ENCODE data around the gene CPZ. TPM values are rescaled to one million over a fixed set of nuclear protein-coding genes. Genes with fewer than 3 reads are reported as not detected.

CPZ gene
- total RNA-seq, 1 donor from 2014 or later = 2.9 TPM

DNA sequence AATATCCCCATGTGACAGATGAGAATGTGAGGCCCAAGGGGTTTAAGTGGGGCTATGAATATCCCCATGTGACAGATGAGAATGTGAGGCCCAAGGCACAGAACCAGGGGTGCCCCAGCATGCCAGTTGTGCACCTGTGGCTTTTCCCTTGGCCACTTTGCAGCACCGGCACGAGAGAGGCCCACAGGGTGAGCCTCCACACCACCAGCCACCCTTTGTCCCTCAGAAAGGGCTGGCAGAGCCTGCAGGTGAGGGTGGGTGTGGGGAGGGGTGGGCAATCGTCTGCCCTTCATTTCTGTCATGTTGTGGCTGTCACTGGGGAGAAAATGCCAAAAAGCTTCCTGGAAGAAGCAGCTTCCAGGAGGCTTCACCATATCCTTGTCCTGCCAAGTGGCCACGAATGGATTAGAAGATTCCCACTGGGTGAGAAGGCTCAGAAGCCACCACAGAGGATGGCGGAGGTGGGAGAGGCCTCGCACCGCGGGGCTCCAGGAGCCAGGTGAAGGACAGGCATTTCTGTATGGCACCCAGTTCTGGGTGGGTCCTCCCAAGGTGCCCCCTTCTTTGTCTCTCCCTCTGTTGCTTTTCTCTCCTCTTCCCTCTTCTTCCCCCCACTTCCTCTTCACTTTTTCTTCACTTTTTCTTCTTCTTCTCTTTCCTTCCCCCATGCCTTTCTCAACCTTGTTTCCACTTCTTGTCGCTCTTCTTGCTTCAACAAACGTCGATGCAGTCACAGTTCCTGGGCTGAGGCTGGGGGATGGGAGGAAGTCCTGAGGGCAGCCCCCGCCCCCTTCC, 12.8 kb upstream of the CPZ start:
- peak in 1 of 2 donors; percentile 20 for DNase-seq (ENCODE audit: low spot score in 2 of 2)
- FAIRE-seq = no peak

DNA sequence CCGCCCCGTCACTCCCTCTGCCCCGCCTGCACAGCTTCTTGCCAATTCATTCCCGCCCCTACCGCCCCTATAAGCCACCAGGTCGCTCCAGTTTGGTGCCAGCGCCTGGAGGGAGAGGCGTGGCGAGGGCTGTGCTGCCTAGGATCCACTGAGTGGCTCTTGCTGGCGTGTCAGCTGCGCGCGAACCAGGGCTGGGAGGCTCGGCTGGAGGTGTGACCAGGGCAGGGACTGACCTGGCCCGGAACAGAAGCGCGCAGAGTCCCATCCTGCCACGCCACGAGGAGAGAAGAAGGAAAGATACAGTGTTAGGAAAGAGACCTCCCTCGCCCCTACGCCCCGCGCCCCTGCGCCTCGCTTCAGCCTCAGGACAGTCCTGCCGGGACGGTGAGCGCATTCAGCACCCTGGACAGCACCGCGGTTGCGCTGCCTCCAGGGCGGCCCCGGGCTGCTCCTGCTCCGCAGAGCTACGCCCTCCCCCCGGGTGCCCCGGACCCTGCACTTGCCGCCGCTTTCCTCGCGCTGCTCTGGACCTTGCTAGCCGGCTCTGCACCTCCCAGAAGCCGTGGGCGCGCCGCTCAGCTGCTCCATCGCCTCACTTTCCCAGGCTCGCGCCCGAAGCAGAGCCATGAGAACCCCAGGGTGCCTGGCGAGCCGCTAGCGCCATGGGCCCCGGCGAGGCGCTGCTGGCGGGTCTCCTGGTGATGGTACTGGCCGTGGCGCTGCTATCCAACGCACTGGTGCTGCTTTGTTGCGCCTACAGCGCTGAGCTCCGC, 12.1 kb upstream of the CPZ start, which contains the start of gene GPR78:
Gene GPR78 (plus strand): TSS at position 72 of the 773 bp plus-strand sequence. CDS start 591 bp downstream, at position 663.
- FAIRE-seq (no peak), DNase-seq (ENCODE audit: low spot score in 2 of 2) (peak; percentile 52 to 57)

DNA sequence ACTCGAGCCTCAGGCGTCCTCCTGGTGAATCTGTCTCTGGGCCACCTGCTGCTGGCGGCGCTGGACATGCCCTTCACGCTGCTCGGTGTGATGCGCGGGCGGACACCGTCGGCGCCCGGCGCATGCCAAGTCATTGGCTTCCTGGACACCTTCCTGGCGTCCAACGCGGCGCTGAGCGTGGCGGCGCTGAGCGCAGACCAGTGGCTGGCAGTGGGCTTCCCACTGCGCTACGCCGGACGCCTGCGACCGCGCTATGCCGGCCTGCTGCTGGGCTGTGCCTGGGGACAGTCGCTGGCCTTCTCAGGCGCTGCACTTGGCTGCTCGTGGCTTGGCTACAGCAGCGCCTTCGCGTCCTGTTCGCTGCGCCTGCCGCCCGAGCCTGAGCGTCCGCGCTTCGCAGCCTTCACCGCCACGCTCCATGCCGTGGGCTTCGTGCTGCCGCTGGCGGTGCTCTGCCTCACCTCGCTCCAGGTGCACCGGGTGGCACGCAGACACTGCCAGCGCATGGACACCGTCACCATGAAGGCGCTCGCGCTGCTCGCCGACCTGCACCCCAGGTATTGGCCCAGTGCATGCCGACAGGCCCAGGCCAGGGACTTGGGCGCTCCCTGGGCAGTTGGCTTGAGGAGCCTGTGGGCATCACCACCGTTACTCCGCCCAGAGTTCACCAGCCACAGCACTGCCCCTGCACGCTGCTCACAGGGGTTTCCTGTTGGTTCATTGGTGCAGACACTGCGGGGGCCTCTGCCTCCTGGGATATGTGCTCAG, 11.3 kb upstream of the CPZ start:
- DNase-seq (ENCODE audit: low spot score in 2 of 2) (peak in 1 of 2 donors; percentile 12), FAIRE-seq (no peak)

DNA sequence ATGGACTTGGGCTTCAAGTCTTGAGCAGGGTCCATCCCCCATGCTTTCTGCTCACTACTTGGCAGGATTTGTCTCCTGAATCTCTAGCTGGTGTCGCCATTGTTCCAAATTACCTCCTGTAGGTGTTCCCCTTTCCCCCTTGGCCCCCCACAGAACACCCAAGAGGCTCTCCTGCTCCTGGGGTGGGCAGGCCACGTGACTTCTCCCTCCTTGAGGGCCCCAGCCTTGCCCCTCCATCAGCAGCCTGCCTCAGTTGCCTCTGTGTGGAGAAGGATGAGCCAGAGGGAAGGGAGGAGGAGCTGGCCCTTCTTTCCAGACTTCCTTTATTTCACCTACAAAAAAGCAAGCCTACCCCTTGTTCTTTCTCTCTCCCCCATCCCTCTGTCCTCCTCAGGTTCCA, 10.5 kb upstream of the CPZ start:
- no peak for FAIRE-seq
- no peak for DNase-seq (ENCODE audit: low spot score in 2 of 2)

DNA sequence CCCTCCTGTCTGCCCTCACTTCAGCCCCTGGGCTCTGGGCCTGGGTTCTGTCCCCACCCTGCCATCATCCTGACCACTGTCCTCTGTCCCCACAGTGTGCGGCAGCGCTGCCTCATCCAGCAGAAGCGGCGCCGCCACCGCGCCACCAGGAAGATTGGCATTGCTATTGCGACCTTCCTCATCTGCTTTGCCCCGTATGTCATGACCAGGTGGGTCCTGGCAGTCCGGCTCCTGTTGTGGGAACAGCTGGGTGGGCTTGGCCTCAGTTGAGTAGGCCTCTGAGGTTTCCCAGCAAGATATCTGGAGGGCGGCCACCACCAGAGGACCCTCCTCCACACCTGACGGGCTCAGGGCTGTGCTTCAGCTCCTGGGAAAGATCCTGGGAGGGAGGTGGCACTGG, 10.1 kb upstream of the CPZ start:
- FAIRE-seq (no peak), DNase-seq (ENCODE audit: low spot score in 2 of 2) (no peak)

DNA sequence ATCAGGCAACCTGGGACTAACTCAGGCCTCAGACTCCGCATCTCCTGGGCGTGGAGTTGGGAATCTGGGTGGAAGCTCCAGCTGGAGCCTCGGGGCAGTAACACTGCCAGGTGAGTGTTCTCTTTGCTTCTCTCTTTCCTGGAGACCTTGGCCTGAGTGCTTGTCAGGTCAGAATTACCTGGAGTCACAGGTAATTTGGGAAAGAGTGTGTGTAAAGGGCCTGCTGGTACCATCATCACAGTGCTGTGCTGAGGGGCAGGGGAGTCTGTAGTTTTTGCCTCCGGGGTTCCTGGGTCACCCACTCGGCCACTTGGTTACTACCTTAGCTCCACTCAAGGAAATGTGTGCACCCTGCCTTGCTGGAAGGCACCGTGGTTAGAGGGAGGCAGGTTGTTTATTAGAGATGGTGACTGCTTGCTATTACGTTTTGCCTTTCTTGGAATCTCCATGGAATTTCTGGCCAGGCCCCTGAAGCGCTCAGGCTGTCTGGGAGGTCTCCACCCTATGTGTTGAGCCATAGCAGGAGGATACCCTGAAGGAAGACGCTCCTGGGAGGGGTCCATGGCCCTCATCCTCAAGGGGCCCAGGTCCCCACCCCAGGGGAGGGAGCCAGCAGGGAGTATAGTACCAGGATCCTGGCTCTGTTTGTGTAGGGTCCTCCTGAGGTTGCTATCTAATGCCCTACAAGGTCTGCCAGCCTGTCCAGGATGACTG, 9.5 kb upstream of the CPZ start:
- DNase-seq (ENCODE audit: low spot score in 2 of 2) (peak in 1 of 2 donors; percentile 10), FAIRE-seq (no peak)

DNA sequence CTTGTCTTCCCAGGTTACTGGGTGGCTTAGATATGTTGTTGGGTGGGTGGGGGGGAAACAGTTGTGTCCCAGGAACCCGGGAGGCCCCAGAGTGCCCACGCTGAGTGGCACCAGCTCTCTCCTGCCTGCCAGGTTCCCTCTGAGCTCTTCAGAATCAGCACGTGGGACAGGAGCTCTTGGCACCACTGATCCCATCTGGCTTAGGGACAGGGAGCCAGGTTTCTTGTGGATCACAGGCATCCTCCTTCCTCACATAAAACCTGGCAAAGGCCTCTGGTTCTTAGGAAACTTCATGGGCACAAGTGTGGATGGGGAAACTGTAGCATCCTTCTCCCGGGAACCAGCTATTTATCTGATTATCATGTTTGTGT, 8.9 kb upstream of the CPZ start:
- no peak for FAIRE-seq
- DNase-seq (ENCODE audit: low spot score in 2 of 2) = no peak

DNA sequence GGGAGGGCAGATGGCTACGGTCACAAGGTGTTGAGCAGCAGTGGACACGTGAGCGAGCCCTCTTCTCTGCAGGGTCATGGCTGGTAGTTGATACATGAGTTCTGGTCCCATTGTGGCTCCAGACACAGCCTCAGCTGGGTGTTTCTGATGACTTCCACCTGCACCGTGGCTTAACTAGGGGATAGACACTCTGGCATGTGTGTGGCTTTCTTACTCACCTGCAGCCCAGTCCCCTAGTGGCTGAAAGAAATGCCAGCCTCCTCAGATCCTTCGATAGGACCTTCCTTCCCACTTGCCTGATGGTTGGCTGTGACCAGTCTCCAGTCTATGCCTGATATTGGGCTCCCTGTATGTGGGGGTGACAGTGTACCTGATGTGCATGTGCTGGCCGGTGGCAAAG, 7.4 kb upstream of the CPZ start:
- no peak for FAIRE-seq

DNA sequence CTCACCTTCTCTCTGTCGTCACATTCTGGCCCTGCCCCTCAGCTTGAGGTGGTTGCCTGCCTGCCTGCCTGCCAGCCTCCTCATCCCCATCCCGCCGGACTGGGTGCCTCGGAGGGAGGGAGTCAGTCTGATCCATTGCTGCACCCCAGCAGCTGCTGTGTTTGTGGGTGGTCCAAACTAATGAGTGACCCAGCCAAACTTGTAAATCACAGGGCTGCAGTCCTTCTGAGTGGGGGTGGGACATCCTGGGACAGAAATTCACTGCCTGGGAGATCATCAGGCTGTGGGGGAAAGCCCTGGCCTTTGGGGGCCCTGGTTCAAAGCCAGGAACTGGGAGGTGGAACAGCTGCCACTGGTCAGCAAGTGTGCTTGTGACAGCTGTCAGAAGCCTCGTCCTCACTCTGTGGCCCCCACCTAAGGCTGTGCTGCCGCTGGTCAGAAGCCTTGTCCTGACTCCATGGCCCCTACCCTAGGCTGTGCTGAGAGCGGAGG, 6.8 kb upstream of the CPZ start:
- DNase-seq (ENCODE audit: low spot score in 2 of 2) = no peak

More for the DNA sequence above, 7.4 kb upstream of the CPZ start:
- no peak for DNase-seq (ENCODE audit: low spot score in 2 of 2)

DNA sequence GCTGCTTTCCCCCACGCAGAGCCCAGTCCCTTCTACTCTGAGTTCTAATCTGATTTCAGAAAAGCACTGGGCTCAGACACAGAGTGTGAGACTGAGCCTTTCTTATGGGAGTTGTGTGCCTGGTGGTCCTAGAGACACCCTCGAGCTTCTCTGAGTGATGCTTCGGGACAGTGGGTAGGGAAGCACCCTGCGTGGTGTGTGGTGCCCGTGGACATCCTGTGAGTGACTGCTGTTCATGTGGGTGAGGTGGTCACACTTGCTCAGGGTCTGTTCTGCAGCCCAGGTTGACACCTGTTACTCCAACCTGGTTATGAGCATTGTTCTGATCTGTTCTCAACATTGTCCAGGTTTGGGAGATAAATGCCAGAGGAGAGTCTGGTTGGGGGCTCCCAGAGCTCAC, 6.3 kb upstream of the CPZ start:
- no peak for FAIRE-seq
- DNase-seq (ENCODE audit: low spot score in 2 of 2) = no peak

More for the DNA sequence above, 6.8 kb upstream of the CPZ start:
- no peak for FAIRE-seq

DNA sequence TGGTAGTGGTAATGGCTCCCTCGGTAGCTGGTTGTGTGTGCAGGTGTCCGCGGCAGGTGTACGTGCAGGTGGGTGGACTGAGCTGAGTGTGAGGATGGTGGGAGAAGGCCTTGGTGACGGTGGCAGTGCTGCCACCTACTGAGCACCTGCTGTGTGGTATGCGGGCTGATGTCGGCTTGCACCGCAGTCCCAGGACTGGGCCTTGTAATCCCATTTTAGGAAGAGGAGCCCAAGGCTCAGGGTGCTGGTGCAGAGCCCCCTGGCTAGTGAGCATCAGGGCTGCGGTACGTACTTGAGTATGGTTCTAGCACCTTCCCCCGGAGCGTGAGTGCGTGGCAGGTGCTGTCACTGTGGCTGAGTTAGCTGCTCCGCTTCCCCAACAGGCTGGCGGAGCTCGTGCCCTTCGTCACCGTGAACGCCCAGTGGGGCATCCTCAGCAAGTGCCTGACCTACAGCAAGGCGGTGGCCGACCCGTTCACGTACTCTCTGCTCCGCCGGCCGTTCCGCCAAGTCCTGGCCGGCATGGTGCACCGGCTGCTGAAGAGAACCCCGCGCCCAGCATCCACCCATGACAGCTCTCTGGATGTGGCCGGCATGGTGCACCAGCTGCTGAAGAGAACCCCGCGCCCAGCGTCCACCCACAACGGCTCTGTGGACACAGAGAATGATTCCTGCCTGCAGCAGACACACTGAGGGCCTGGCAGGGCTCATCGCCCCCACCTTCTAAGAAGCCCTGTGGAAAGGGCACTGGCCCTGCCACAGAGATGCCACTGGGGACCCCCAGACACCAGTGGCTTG, 5.7 kb upstream of the CPZ start:
- DNase-seq (ENCODE audit: low spot score in 2 of 2) (no peak), FAIRE-seq (no peak)

DNA sequence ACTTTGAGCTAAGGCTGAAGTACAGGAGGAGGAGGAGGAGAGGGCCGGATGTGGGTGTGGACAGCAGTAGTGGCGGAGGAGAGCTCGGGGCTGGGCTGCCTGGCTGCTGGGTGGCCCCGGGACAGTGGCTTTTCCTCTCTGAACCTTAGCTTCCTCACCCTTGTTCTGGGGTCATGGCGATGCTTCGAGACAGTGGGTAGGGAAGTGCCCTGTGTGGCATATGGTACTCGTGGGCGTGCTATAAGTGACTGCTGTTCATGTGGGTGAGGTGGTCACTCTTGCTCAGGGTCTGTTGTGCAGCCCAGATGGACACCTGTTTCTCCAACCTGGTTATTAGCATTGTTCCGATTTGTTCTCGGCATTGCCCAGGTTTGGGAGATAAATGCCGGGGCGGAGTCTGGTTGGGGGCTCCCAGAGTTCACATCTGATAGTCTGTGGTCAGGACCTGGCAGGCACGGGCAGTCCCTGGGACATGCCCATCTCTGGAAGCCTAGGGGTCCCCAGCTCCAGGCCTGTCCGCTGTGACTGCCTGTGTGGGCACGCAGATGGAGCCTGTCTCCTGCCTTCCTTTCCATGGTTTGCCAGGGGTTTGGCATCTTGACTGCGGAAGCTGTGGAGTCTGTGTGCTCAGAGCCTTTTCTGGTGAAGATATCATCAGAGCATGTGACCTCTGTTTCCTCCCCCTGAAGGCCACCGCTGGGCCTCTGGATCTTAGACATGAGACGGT, 4.9 kb upstream of the CPZ start:
- FAIRE-seq = no peak
- DNase-seq (ENCODE audit: low spot score in 2 of 2) = no peak

DNA sequence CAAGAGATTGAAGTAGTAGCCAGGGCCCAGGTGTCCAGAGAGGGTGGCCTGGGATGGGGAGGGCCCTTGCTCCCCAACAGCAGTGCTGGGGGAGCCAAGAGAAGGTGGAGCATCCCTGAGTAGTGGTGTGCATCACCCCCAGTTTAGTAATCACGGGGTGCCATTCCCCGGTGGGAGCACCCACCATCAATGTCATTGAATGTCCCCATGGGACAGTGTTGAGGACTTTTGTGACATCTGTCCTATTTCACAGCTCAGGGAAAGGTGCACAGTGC, 4.4 kb upstream of the CPZ start:
- DNase-seq (ENCODE audit: low spot score in 2 of 2) (no peak), FAIRE-seq (no peak)

DNA sequence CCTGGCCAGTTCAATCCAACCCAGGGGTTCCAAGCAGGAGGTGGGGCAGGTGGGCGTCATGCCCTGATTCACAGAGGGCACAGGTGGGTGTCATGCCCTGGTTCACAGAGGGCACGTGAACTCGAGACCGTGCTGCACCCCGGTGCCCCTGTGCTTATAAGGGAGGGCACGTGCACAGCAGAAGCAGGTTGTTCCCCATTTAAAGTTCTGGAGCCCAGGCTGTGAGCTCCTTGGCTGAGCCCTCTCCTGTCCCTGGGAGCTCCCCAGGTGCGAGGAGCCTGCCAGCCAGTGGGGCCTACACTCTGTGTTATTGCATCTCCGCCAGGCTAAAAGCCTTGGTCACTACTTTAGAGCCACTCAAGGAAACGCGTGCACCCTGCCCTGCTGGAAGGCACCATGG, 3.2 kb upstream of the CPZ start:
- no peak for DNase-seq (ENCODE audit: low spot score in 2 of 2)

DNA sequence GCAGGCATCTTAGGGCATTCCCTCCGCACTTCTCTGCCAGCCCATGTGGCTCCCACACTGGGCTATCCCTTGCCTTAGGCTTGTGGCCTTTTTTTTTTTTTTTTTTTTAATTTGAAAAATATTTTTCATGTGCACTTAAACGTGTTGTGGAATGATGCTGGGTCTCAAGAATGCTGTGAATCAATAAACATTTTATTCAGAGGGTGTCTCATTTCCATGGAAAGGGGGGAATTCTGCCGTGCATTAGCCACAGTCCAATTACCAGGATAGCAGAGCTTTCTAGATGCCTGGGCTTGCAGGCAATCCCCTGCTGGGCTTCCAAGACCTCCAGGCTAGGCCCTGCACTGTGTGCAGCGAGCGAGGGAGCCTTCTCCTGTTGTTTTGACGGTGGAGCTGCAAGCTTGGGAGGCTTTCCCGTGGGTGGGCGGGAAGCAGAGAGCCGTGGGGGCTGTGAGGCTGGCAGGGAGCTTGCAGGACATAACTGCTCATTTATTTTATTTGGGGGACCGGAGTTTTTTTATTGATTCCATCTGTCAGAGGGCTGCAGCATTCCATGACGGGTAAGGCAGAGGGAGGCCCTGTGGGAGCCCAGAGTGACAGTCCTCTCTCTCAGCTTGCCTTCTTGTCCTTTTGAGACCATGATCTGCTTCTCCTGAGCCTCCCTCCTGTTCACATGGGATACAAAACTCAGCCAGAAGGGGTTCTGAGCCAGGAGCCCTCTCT, 2.6 kb upstream of the CPZ start:
- no peak for FAIRE-seq
- no peak for DNase-seq (ENCODE audit: low spot score in 2 of 2)

More for the DNA sequence above, 3.2 kb upstream of the CPZ start:
- no peak for FAIRE-seq

DNA sequence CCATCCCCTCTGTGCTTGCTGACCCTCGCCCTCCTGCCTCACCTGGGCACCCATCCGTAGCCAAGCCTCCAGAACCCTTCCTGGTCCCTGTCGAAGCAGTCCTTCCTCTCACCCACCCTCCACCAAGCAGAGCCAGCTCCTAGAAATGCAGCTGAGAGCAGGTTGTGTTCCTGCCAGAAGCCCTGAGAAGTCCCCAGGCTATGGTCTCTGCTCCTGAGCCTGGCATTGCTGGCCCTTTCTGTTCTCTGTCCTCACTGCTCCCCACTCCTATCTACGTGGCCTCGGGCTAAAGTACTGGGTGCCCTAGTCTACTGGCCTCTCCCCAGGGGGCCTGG, 2.1 kb upstream of the CPZ start:
- DNase-seq (ENCODE audit: low spot score in 2 of 2) (no peak), FAIRE-seq (no peak)

DNA sequence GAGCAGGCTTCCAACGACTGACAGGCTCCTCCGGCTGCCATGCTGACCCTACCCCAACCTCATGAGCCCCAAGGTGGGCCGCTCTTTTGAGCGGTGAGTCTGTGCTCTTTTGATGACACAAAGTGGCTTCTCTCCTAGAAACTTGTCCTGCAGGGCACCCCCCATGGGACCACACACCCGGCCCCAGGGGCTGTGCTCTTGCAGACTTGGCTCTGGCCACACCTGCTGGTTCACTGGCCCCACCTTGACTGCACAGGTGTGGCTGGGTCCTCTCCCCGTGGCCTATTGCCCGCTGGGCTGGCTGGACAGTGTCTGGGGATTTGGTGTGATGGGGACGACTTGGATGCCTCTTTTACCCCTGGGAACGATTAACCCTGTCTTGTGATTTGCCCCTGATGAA, 1.5 kb upstream of the CPZ start:
- no peak for FAIRE-seq
- no peak for DNase-seq (ENCODE audit: low spot score in 2 of 2)

DNA sequence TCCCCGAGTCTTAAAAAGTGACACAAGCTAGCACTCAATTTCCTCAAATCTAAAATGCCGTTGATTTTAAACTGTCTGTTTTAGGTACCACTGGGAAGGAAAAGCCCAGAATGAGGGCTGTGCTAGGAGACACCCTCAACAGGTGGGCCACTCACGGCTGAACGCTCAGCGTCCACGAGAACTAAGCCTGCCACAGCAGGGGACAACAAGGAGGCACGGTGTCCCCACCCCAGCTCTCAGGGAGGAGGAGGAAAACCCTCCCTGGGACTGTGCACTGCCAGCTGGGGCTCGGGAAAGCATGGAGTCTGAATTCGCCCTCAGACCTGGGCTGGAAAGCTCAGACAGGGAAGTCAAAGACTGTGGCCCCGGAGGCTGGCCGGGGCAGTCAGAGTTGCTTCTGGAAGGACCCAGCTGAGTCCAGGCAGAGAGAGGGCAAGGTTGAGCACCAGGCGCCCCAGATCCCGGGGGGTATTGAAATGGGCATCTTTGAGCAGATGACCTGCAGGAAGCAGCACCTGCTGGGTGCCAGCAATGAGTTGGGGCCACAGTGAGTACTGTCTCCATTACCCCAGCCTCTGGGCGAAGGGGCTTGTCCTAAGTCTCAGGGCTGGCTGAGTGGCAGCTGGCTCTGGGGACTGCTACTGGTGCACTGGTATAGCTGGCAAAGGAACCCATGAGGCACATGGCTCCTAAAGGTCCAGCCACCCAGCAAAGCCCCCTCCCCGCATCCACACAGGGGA, 769 bp upstream of the CPZ start:
- DNase-seq (ENCODE audit: low spot score in 2 of 2) = no peak
- FAIRE-seq = no peak

Data from frontal cortex (tissue), 4 donors.